CD4-positive, alpha-beta T cell treated with Interleukin-4 for 4 hours (primary cell): ENCODE measurements around the gene GPR153.
"Not testable (repeated sequence)": the region's sequence is repeated elsewhere in the genome, so short reads cannot be mapped to it uniquely, and the experiment has no call there.

Source experiments
- DNase-seq: peaks from one replicate; pipeline ENCODE4 v3.0.0-alpha.2; 2020

Gene GPR153

DNA sequence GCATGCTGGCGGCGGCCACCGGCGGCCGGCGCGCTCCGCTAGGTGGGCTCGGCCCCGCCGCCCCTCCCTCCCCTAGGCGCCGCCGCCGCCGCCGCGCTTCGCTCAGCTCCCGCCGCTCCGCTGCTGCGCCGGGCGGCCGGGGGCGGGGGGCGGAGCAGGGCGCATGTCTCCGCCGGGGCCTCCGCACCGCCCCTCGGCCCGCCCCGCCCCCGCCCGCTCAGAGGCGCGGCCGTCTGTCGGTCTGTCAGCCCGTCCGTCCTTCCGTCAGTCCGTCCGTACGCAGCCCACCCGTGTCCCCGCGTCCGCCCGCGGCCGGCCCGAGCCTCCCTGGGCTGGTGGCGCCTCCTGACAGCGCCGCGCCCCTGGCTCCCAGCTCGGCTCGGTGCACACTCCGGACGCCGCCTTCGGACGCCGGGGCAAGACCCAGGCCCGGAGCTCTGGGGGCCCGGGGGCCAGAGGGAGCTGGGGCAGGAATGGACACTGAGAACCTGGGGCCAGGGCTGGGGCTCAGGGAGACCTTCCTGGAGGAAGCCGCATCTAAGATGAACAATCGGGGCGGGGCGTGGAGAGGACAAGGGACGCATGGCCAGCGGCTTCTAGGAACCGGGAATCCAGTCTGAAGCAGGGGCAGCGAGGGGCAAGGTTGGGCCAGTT is at the start of gene GPR153:
GPR153 (minus strand) TSS at position 138 of the 654 bp plus-strand sequence. CDS start 6,193 bp downstream, outside the sequence.
- peak; percentile 4 for DNase-seq

DNA sequence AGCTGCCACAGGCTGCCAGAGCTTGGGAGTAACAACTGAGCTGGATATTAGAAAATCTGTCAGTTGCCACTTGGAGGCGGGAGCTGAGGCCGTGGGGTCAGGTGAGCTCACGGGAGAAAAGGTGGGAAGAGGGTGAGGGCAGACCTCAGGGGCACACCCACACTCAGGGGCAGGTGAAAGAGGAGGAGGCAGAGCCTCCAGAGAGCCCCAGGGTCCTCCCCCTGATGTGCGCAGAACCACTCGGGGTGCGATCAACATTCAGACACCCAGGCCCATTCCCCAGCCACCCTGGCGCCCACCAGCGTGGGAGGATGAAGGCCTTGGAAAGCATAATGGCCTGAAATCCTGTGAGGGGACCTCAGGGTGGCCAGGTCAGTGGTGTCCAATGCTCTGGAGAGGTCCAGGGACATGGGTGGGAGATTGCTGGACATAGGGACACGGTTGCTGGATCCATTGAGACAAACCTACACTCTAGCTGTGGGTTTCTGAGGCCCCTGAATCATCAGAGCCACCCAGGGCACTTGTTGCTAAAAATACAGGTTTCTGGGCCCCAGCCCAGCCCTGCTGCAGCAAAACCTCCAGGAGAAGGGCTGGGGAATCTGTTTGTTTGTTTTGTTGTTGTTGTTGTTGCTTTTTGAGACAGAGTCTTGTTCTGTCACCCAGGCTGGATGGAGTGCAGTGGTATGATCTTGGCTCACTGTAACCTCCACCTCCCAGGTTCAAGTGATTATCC is 49.4 kb upstream of the GPR153 start:
- no peak for DNase-seq

DNA sequence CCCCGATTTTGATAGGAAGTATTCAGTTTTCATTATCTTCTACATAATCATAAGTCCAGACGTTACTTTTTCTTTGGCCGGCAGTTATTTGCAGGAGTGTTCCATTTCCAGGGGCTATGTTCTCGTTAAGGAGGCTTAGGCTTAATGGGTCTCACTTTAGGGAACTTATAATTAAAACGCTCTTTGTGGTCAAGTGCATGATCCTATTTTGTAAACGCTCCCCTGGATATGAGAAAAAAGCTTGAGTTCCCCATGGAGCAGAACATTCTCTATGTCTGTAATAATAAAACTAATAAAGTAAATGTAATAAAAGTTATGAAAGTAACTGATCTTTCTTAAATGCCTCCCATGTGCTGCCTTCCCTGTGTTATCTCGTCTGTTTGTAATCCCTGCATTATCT is 48.7 kb upstream of the GPR153 start:
- no peak for DNase-seq

DNA sequence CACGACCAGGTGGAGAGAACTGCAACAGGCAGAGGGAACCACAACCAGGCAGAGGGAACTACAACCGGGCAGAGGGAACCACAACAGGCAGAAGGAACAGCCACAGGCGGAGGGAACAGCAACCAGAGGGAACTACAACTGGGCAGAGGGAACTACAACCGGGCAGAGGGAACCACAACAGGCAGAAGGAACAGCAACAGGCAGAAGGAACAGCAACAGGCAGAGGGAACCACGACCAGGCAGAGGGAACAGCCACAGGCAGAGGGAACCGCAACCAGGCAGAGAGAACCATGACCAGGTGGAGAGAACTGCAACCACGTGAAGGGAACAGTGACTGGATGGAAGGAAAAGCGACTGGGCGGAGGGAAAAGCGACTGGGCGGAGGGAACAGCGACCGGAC is 47.6 kb upstream of the GPR153 start:
- DNase-seq = no peak

DNA sequence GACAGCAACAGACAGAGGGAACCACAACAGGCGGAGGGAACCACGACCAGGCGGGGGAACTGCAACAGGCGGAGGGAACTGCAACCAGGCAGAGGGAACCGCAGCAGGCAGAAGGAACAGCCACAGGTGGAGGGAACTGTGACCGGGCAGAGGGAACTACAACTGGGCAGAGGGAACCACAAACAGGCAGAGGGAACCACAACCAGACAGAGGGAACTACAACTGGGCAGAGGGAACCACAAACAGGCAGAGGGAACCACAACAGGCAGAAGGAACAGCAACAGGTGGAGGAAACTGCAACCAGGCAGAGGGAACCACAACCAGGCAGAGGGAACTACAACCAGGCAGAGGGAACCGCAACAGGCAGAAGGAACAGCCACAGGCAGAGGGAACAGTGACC is 46.8 kb upstream of the GPR153 start:
- DNase-seq = not testable (repeated sequence)

DNA sequence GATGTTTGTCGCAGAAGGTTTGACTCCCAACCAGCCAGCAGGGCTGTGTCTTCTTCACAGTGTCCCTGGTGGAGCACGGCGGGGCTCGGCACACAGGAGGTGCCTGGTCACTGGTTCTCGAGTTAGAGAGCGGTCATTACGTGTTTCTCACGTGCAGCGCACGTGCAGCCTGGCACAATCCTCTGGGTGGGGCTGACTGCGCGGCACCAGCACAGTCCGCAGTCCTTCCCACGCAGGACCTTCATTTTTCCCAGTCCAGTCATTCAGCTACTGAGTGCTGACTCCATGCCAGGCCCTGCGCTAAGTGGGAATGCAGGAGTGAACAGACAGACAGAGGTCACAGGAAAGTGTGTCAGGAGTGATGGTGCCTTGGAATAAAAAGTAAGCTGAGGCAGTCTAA is 46.2 kb upstream of the GPR153 start:
- no peak for DNase-seq

DNA sequence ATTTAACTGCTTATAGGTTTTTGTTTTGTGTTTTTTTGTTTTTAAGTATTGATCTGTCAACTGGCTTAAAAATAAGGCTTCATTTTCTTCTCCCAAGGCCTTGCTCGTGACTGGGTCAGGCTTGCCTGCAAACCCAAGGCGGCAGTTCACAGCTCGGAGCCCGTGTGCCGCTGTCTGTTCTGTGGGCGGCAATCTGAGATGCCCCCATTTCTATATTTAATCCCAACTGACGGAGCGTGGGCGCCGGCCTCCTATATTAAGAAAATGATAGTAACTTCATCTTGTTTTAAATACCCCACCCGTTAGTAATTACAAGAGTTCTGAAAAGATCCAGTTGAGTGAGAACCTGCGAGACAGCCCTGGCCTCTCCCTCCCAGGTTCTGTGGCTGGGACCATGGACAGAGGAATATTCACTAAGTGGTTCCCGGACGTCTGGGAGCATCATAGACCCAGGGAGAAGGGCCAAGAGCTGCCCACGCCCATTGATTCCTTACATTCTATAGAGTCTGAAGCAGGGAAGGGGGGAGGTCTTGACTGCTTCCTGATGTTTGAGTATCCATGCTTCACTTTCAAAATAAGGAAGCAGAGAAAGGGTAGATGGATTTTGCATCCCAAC is 42.6 kb upstream of the GPR153 start:
- no peak for DNase-seq

DNA sequence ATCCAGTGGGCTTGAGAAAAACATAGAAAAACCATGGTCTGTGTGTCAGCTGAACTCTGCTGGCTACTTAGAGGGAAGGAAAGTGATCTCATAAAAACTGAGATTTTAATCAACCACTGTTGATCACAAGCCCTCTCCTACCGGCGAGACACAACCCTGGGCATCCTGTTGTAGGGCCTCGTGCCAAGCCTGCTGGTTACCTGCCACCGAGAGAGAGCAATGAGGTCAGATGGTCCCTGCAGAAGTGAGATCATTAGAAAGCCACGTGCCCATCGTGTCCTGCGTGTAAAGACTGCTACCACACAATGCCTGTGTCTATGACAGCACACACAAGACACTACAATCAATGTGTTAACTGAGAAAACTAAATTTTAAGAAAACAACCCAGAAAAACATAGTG is 41.7 kb upstream of the GPR153 start:
- DNase-seq = no peak

DNA sequence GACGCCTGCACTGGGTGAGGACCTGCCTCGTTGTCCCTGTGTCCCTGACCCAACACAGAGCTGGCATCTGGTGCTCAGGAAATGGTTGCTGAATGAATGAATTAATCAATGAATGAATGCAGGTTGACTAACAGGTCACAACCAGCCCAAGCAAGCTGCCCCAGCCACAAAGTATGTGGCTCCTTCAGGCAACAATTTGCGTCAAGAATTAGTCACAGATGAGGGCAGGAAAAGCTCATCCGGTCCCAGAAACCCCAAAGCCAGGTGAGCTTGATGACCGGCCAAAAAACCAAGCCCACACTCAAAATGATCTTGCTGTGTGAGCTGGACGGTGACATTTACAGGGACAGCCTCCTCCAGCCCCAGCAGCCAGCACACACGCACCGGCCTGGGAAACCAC is 40.6 kb upstream of the GPR153 start:
- no peak for DNase-seq

DNA sequence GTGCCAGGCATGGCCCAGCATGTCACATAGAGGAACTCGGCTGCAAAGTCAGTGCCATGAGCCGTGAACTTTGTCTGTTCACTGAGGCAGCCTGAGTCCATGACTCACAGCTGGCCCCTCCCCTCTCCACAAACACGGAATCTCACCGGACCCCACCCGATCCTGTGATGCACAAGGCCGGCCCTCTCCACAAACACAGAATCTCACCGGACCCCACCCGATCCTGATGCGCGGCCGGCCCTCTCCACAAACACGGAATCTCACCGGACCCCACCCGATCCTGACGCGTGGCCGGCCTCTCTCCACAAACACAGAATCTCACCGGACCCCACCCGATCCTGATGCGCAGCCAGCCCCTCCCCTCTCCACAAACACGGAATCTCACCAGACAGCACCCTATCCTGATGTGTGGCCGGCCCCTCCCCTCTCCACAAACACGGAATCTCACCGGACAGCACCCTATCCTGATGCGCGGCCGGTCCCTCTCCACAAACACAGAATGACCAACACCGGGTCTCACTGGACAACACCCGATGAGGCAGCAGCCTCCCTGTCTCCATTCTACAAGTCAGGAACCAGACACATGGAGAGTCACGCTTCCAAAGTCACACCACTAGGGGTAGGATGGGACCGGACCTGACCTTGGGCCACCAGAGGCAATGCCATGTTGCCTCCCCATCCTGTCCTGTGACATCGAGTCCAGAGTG is 39.6 kb upstream of the GPR153 start:
- DNase-seq = no peak

DNA sequence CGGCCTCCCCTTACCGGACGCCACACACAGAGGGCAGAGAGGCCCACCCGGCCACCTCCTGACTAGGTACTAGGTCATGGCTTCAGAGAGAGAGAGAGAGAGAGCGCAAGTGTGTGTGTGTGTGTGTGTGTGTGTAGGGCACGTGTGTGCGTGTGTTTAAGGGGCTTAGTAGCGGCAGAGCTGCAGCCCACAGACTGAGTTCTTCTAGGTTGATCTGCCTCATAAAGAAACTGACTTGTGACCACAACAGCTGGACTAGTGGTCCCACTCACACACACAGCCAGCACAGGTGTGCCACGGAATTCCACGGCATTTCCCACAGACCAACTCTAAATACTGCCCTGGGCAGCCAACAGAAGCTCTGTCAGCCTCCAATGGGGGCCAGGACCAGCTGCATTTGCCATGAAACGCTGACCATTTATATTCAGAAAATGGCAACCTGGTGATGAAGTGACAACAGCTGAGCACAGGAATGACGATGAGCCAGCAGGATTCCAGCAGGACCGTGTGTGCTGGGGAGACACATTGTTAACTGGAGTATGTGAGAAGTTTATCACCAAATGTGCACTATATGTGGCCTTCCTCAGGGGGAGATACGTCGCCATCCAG is 38.8 kb upstream of the GPR153 start:
- no peak for DNase-seq

DNA sequence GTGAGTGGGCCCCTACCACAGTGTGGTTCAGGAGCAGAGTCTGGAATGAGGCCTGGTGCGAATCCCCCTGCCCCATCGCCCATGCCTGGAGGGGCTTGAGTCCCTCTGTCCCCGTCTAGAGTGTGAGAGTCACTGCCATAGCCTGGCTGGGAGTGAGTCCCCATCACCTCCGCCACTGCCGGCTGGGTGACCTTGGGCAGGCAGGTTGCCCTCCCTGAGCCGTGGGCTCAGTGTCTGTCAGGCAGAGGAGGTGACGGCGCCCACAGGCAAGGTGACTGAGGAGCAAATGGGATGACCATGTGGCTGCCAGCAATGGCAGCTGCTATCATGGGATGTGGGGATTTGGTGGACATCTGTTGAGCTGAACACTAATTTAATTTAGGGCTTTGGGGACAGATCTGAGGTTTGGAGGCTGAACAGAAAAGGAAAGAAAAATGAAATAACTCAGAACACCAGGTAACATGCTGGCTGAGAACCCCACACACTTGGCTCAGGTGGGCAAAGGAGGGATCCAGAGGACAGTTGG is 38.1 kb upstream of the GPR153 start:
- DNase-seq = no peak

DNA sequence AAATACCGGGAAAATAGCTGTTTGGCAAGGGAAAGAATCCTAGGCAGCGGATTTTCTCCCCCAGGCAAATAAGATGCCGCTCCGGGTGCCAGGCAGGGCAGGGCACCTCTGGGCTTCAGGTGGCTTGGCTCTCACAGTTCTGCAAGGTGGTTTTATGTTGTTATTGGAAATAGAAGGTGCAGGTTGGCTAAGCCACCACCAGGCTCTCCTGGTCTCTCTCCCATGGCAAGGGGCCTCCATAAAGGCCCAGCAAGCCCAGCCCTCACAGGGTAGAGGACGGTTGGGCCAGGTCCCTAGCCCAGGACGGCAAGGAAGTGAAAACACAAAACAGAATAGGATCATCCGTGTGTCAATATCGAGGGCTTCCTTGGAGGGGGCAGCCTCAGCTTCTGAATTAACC is 37.6 kb upstream of the GPR153 start:
- no peak for DNase-seq

DNA sequence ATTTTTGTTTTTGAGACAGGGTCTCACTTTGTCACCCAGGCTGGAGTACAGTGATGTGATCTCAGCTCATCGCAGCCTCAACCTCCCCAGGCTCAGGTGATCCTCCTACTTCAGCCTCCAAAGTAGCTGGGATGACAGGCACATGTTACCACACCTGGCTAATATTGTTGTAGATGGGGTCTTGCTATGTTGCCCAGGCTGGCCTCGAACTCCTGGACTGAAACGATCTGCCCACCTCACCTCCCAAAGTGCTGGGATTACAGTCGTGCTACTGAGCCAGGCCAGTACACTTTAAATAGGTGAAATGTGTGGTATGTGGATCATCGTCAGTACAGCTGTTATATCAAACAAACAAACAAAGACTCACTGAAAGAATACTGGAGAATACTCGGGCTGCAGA is 35.0 kb upstream of the GPR153 start:
- no peak for DNase-seq

DNA sequence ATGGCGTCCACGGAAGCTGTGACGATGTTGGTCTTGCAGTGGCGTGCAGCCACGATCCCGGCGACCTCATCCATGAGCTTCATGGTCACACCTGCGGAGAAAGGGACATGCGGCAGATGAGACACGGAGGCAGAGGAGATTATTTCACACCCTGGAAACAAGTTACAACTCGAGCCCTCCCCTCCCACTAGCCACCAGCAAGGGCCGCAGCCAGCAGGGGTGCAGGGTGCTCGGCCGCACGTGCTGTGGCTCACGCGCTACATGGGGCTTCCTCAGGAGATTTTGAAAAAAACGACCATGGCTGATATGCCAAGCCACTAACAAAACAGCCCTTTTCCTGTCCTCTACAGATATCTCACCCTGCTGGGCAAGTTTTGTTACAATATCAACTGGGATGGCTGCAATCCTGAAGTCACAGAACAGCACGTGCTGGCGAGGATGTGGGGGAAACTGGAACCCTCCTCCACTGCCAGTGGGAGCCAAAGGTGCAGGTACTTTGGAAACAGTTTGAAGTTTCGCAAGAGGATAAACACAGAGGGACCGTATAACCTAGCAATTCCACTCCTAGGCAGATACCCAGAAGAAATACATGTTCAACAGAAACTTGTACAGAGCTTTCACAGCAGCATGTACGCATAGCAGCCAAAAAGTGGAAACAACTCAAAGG is 34.1 kb upstream of the GPR153 start:
- no peak for DNase-seq

DNA sequence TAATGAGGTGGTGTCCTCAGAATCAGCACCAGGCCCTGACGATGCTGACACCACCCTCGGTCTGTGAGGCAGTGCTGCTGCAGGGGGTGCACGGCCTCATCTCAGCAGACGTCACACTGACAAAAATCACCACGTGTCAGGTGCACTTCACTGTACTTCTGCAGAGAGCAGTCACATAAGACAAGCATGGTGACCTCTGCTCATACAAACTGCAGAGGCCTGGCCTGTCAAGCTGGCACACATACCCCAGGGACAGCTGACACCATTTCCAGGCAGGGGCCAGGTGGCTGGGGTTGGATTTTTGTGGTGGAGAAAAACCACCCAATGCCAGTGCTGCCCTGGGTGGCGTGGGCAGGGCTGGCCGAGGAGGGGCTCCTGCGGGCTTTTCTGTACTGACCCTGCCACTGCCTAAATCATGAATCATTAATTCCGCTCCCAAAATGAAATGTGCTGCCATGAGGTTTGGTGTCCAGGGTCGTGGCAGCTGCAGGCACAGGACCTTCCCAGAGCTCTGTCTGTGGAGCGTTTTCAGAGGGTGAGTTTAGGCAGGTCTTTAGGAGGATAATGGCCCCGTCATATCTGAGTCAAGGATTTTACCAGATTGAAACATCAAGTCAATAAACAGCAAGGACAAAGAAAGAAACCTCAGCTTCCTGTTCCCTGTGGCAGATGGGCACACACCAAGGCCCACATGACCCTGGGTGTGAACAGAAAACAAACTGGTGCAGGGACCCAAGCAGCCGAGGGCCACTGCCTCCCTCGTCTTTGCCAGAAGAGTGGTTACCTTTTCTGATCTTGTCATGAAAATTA is 33.4 kb upstream of the GPR153 start:
- peak; percentile 3 for DNase-seq

DNA sequence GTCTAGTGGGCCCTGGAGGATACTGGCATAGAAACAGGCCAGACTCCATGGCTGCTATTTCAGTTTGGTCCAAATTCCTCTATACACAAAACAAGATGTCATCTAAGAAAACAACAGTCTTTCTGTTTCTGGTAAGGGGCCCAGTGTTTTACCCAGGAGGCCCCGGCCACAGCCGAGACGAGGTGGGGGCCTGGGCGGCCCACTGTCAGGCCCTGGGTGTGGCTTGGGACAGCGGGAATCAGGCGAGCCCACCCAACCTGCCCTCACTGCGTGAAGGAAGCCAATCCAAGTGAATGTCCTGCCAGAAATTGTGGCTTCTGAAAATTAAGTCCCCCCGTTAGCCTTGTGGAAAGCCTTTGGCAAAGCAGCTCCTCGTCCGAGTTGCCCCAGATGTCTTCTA is 31.2 kb upstream of the GPR153 start:
- DNase-seq = no peak

DNA sequence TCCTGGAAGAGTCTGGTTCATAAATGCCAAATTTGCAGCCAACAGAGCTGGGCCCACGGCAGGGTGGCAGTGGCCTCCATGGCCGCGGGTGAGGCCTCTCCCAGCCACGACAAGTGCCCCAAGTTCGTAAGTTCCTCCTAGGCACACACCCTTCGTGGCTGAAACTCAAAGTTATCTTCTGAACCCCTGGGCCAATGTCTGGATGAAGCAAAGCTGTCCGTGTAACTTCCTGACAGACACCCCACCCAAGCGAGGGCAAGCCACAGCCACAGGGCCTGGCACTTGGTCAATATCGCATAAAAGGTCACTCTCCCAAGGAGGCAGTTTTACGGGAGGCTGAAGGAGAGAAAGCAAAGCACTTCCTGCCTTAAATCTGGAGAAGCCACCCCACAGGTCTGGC is 27.8 kb upstream of the GPR153 start:
- DNase-seq = no peak

DNA sequence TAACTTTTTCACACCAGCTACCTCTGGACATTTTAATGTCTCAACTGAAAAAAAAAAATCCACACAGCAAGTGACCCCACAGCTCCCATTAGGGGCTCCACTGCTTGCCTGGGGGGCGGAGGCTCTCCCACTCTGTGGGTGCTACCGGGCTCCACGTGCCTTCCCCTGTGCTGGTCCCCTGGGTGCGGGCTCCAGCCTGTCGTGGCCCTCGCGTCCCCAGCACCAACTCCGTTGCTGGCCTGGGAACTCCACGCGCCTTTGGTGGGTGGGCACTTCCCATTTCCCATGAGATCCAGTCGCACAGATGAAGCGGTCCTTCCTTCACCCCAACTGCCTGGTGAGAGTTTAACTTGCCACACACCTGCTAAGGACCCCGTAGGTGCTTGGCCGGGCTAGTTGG is 27.1 kb upstream of the GPR153 start:
- no peak for DNase-seq

DNA sequence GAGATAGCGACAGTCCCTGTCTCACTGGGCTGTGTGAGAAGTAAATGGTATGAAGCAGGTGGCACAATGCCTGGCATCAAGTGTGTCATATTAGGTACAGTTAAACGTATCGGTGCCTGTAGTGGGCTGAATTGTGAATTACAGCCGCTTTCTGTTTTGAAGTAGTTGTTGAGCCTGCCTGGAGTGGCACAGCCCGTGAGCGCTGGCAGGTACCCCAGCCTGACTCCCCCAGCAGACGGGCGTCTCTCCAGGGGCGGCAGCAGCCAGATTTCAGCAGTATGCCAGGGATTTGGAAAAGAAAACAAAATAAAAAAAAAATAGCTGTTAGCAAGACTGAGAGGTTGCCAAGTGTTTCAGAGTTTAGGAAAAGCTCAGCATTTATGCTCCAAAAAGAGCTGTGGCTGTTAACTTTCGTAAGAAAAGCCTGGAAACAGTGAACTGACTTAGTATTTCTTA is 26.6 kb upstream of the GPR153 start:
- DNase-seq = no peak

DNA sequence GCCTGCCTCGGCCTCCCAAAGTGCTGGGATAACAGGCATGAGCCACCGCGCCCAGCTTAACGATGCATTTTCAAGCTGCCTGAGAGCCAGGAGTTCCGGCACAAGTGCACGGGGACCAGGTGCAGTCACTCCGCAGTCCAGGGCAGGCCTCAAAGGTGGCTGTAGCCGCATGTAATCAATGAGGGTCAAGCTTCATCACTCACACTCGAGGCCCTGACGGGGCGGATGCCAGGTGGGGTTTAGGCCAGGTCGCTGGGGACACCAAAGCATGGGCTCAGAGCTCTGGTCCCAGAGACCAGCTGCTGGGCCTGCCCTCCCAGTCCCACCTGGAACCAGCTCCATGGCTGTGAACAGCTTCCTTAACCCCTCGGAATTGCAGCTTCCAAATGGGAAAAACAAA is 26.1 kb upstream of the GPR153 start:
- DNase-seq = no peak
